Transverse colon (tissue), 4 donors: ENCODE measurements around the gene RIMS1. TPM values are rescaled to one million over a fixed set of nuclear protein-coding genes. Genes with fewer than 3 reads are reported as not detected.
A peak's percentile ranks its signal among the peaks of the same experiment; 100 is the strongest.

ENCODE experiments used
- DNase-seq: peaks from one replicate; pipeline ENCODE4 v3.0.0-alpha.2; 2019
- H3K27ac ChIP-seq, 4 donors: fragments of 200-600 bp; sonication (generic); 2 replicates each; pipeline ENCODE4 v1.5.1; 2016 to 2018; ENCODE audit warnings: inconsistent platforms in 4 of 4
- H3K27me3 ChIP-seq: fragments of 200-600 bp; sonication (generic); 2 replicates; pipeline ENCODE4 v1.5.1; 2017; ENCODE audit warnings: inconsistent platforms
- H3K36me3 ChIP-seq, 4 donors: fragments of 200-600 bp; sonication (generic); 2 replicates each; pipeline ENCODE4 v1.5.1; 2017 to 2019; ENCODE audit warnings: inconsistent platforms in 4 of 4
- H3K4me1 ChIP-seq, 4 donors: fragments of 200-600 bp; sonication (generic); 2 replicates each; pipeline ENCODE4 v1.5.1; 2017 to 2020; ENCODE audit warnings: inconsistent platforms in 4 of 4
- H3K4me3 ChIP-seq, 4 donors: fragments of 200-600 bp; sonication (generic); 1 replicate in 1 of 4; 2 replicates in 3 of 4; pipeline versions ENCODE4 v1.5.1 to v1.6.1; 2017 to 2019; ENCODE audit warnings: inconsistent platforms in 4 of 4
- H3K9me3 ChIP-seq, 2 donors: fragments of 200-600 bp; sonication (generic); 2 replicates each; pipeline ENCODE4 v1.5.1; 2017 to 2019; ENCODE audit warnings: inconsistent platforms in 2 of 2
- CTCF ChIP-seq, 5 experiments: fragments of 200-600 bp in 3 of 5; fragments of 450-650 bp in 2 of 5; sonication (generic) in 3 of 5; IDR thresholded peaks; 1 replicate in 2 of 5; 2 replicates in 3 of 5; pipeline ENCODE4 v1.5.1; 2016 to 2017; ENCODE audit warnings: antibody characterized with exemption in 5 of 5, inconsistent platforms in 3 of 5, mild to moderate bottlenecking in 2 of 5, moderate library complexity in 1 of 5
- EP300 ChIP-seq: sonication (generic); formaldehyde crosslinking; IDR thresholded peaks from one replicate; pipeline ENCODE4 v1.6.1; 2017; ENCODE audit warnings: antibody characterized with exemption, low read depth
- POLR2A ChIP-seq: fragments of 450-650 bp; IDR thresholded peaks from one replicate; pipeline ENCODE4 v1.6.1; 2016; ENCODE audit warnings: antibody characterized with exemption, mild to moderate bottlenecking, moderate library complexity
- POLR2AphosphoS5 ChIP-seq, 3 donors: sonication (generic); formaldehyde crosslinking; IDR thresholded peaks; one replicate each; pipeline ENCODE4 v1.6.1; 2016; ENCODE audit warnings: antibody characterized with exemption in 3 of 3
- WGBS, 2 donors: methylation state at CpG; one replicate each; pipeline ENCODE4 v1.1.5; 2018; ENCODE audit warnings: low coverage in 1 of 2; 5-methylcytosine and 5-hydroxymethylcytosine counted together
- in situ Hi-C, 4 donors: fragments of 200-750 bp; cut with MboI; loops; one replicate each; pipeline versions ENCODE4 v1.15.0 to v1.15.1; 2017; ENCODE audit warnings: low sequenced_read_pairs in 3 of 4, low pct_ligation_motif_present in 1 of 4, low pct_unique_long_range_greater_than_20kb in 1 of 4
- intact Hi-C: fragments of 100-400 bp; cut with DNase I; formaldehyde crosslinking; loops from one replicate; pipeline ENCODE4 v1.15.1; 2023; ENCODE audit warnings: low total_unique reads
- total RNA-seq, 4 donors: library from RNA; depleted of rRNA; stranded (reverse); fragments of >200 nt; gene quantifications; one replicate each; pipeline ENCODE4 v1.1.0, GENCODE V29; 2016

Gene RIMS1
- total RNA-seq, 4 donors from 2014 or later, result 0.32 to 0.41 TPM; not detected in 2

- intact Hi-C loops, result no loop called here
- Histone ChIP-seq H3K4me1 (peaks cover 0 to 12% (median 6%) of the 10 kb centered on the region in 4 donors), H3K4me3 (peak overlapping the region; percentile 15 to 53 (median 38)), H3K36me3 (no peaks in the 10 kb centered on the region), H3K27ac (peak overlapping the region in 1 of 4 donors; percentile 42), H3K27me3 (peaks cover 50% of the 10 kb centered on the region), H3K9me3 (no peaks in the 10 kb centered on the region)
- in situ Hi-C loops, result no loop called here
- TF ChIP-seq POLR2AphosphoS5 (IDR thresholded peaks at IDR 0.05) (no peak), POLR2A (no peak), CTCF (IDR thresholded peaks at IDR 0.05) (no peak), EP300 (no peak)
- DNase-seq, result peak; percentile 60
- 8 to 23% methylated on average over 17 to 86 of the region's 100 CpGs for WGBS, 2 donors
Observed at GRCh38 chr6:72182337-72183246, 296.2 kb downstream of the RIMS1 start.

GRCh38 chr6:72203983-72204382 lies 317.6 kb downstream of the RIMS1 start:
- no peak for DNase-seq
- Histone ChIP-seq H3K4me1 (no peaks in the 10 kb centered on the region), H3K4me3 (no peak overlapping the region), H3K27me3 (no peaks in the 10 kb centered on the region), H3K36me3 (no peaks in the 10 kb centered on the region), H3K27ac (no peak overlapping the region), H3K9me3 (no peaks in the 10 kb centered on the region)
- TF ChIP-seq EP300, result no peak
- 44 to 58% methylated on average over 2 of the region's 2 CpGs for WGBS, 2 donors
- in situ Hi-C loops, result no loop called here
- intact Hi-C loops, result no loop called here

GRCh38 chr6:72205500-72205899 lies 319.1 kb downstream of the RIMS1 start:
- Histone ChIP-seq H3K4me1 (no peaks in the 10 kb centered on the region), H3K9me3 (no peaks in the 10 kb centered on the region), H3K4me3 (no peak overlapping the region), H3K36me3 (no peaks in the 10 kb centered on the region), H3K27ac (no peak overlapping the region), H3K27me3 (no peaks in the 10 kb centered on the region)
- intact Hi-C loops, result no loop called here
- no peak for TF ChIP-seq POLR2A
- no peak for DNase-seq
- in situ Hi-C loops, result no loop called here

GRCh38 chr6:72206606-72207005 lies 320.3 kb downstream of the RIMS1 start:
- Histone ChIP-seq H3K4me1 (no peaks in the 10 kb centered on the region), H3K4me3 (no peak overlapping the region), H3K27ac (no peak overlapping the region), H3K9me3 (no peaks in the 10 kb centered on the region), H3K27me3 (no peaks in the 10 kb centered on the region), H3K36me3 (no peaks in the 10 kb centered on the region)
- intact Hi-C loops (no loop called here), in situ Hi-C loops (no loop called here)
- DNase-seq, result no peak
- 49 to 67% methylated on average over 2 to 3 of the region's 3 CpGs for WGBS, 2 donors
- TF ChIP-seq EP300, result no peak
- TF ChIP-seq POLR2AphosphoS5 (IDR thresholded peaks at IDR 0.05), result no peak
- no peak for TF ChIP-seq POLR2A
- TF ChIP-seq CTCF (IDR thresholded peaks at IDR 0.05), result no peak

GRCh38 chr6:72212686-72213085 lies 326.3 kb downstream of the RIMS1 start:
- WGBS, 2 donors, result 62 to 65% methylated on average over 2 to 3 of the region's 3 CpGs
- Histone ChIP-seq H3K36me3 (no peaks in the 10 kb centered on the region), H3K4me3 (no peak overlapping the region), H3K4me1 (no peaks in the 10 kb centered on the region), H3K9me3 (no peaks in the 10 kb centered on the region), H3K27ac (no peak overlapping the region), H3K27me3 (no peaks in the 10 kb centered on the region)
- in situ Hi-C loops (no loop called here), intact Hi-C loops (no loop called here)
- TF ChIP-seq POLR2A, result no peak
- DNase-seq, result no peak
